HL-60 (cell line): ENCODE results near the gene INTS4.

ENCODE experiments used
- GABPA ChIP-seq: IDR thresholded peaks from 2 replicates; pipeline ENCODE4 v1.6.1; 2012; ENCODE audit warnings: low read depth
- POLR2AphosphoS5 ChIP-seq: IDR thresholded peaks from 2 replicates; pipeline ENCODE4 v1.6.1; 2012; ENCODE audit warnings: low read depth
- TF ChIP-seq, protein P1 (sequence below): IDR thresholded peaks from one replicate; pipeline ENCODE4 v1.5.1; 2011; ENCODE audit warnings: low read length, control low read depth, inconsistent platforms; ENCODE audit not compliant: insufficient read depth
- TF ChIP-seq, protein P2 (sequence below): IDR thresholded peaks from 2 replicates; pipeline ENCODE4 v1.6.1; 2012; ENCODE audit warnings: low read depth; ENCODE audit not compliant: insufficient replicate concordance

DNA sequence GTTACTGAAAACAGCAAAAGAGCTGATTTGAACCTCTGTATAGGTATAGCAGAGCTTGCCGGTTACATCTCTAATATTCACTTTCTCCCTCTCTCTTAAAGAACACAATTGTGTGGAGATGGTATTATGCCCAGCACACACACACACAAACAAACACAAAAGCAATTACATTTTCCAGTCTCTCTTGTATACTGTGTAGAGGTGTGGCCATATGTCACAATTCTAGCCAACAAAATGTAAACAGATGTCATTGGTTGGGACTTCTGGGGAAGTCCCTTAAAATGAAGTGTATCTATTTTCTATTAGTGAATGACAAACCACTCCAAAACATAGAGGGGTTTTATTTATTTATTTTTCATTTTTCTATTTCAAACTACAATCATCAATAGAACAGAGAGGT lies 15.8 kb upstream of the INTS4 start:
- TF ChIP-seq, protein P1, sequence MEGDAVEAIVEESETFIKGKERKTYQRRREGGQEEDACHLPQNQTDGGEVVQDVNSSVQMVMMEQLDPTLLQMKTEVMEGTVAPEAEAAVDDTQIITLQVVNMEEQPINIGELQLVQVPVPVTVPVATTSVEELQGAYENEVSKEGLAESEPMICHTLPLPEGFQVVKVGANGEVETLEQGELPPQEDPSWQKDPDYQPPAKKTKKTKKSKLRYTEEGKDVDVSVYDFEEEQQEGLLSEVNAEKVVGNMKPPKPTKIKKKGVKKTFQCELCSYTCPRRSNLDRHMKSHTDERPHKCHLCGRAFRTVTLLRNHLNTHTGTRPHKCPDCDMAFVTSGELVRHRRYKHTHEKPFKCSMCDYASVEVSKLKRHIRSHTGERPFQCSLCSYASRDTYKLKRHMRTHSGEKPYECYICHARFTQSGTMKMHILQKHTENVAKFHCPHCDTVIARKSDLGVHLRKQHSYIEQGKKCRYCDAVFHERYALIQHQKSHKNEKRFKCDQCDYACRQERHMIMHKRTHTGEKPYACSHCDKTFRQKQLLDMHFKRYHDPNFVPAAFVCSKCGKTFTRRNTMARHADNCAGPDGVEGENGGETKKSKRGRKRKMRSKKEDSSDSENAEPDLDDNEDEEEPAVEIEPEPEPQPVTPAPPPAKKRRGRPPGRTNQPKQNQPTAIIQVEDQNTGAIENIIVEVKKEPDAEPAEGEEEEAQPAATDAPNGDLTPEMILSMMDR, result no peak
- TF ChIP-seq, protein P2, sequence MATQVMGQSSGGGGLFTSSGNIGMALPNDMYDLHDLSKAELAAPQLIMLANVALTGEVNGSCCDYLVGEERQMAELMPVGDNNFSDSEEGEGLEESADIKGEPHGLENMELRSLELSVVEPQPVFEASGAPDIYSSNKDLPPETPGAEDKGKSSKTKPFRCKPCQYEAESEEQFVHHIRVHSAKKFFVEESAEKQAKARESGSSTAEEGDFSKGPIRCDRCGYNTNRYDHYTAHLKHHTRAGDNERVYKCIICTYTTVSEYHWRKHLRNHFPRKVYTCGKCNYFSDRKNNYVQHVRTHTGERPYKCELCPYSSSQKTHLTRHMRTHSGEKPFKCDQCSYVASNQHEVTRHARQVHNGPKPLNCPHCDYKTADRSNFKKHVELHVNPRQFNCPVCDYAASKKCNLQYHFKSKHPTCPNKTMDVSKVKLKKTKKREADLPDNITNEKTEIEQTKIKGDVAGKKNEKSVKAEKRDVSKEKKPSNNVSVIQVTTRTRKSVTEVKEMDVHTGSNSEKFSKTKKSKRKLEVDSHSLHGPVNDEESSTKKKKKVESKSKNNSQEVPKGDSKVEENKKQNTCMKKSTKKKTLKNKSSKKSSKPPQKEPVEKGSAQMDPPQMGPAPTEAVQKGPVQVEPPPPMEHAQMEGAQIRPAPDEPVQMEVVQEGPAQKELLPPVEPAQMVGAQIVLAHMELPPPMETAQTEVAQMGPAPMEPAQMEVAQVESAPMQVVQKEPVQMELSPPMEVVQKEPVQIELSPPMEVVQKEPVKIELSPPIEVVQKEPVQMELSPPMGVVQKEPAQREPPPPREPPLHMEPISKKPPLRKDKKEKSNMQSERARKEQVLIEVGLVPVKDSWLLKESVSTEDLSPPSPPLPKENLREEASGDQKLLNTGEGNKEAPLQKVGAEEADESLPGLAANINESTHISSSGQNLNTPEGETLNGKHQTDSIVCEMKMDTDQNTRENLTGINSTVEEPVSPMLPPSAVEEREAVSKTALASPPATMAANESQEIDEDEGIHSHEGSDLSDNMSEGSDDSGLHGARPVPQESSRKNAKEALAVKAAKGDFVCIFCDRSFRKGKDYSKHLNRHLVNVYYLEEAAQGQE, result no peak
- TF ChIP-seq POLR2AphosphoS5 (no peak), GABPA (no peak)
